H1 (cell line): ENCODE measurements around the gene LCN10. TPM values are rescaled to one million over a fixed set of nuclear protein-coding genes. Genes with fewer than 3 reads are reported as not detected.
A peak's percentile ranks its signal among the peaks of the same experiment; 100 is the strongest.

Source experiments
- CTCF ChIA-PET: fragments of 300-600 bp; sonication (Branson Sonifier 250); formaldehyde crosslinking; loops from one replicate; lab custom pipeline; 2021; ENCODE audit not compliant: partially characterized antibody; lab: Charles Lee
- POLR2A ChIA-PET: fragments of 300-600 bp; sonication (Branson Sonifier 250); formaldehyde crosslinking; loops from one replicate; lab custom pipeline; 2021; ENCODE audit warnings: inconsistent platforms; ENCODE audit not compliant: partially characterized antibody; lab: Charles Lee
- DNase-seq, 2 experiments: peaks; one replicate each; pipeline versions ENCODE4 v3.0.0 to v3.0.0-alpha.2; 2010 to 2022; ENCODE audit warnings: low spot score in 2 of 2, low read depth in 1 of 2, mixed read lengths in 1 of 2
- FAIRE-seq: peaks from 2 replicates; lab custom pipeline; 2011; peaks lifted over from hg19 to GRCh38; lab: Jason Lieb, UNC
- H2AFZ ChIP-seq: 2 replicates; pipeline ENCODE4 v1.8.1; 2012; ENCODE audit warnings: low read length, inconsistent platforms
- H2AK5ac ChIP-seq: 2 replicates; pipeline ENCODE4 v1.6.1; 2013; ENCODE audit warnings: low read depth, low read length
- H2BK120ac ChIP-seq: replicated peaks from 2 replicates; pipeline ENCODE3; 2013; ENCODE audit warnings: low read depth, low read length, inconsistent platforms
- H2BK12ac ChIP-seq: 2 replicates; pipeline ENCODE4 v1.6.1; 2013; ENCODE audit warnings: low read depth, low read length
- H2BK15ac ChIP-seq: 2 replicates; pipeline ENCODE4 v1.6.1; 2013; ENCODE audit warnings: low read length
- H2BK20ac ChIP-seq: 2 replicates; pipeline ENCODE4 v1.6.1; 2013; ENCODE audit warnings: low read length
- H2BK5ac ChIP-seq: 2 replicates; pipeline ENCODE4 v1.6.1; 2013; ENCODE audit warnings: low read depth, low read length
- H3K14ac ChIP-seq: 2 replicates; pipeline ENCODE4 v1.6.1; 2013; ENCODE audit warnings: inconsistent platforms; ENCODE audit not compliant: insufficient read length
- H3K18ac ChIP-seq: 2 replicates; pipeline ENCODE4 v1.6.1; 2013; ENCODE audit warnings: low read length; ENCODE audit errors: extremely low read depth
- H3K23ac ChIP-seq: 2 replicates; pipeline ENCODE4 v1.6.1; 2013; ENCODE audit warnings: inconsistent platforms; ENCODE audit not compliant: insufficient read length
- H3K23me2 ChIP-seq: 2 replicates; pipeline ENCODE4 v1.6.1; 2013; ENCODE audit warnings: low read depth, low read length
- H3K27ac ChIP-seq: 2 replicates; pipeline ENCODE4 v1.6.1; 2011; ENCODE audit warnings: low read depth, low read length, inconsistent platforms
- H3K27me3 ChIP-seq, 4 experiments: replicated peaks in 1 of 4; 1 replicate in 1 of 4; 2 replicates in 3 of 4; pipeline versions ENCODE4 v1.6.1 to v1.8.1; 2011 to 2013; ENCODE audit warnings: low read length in 3 of 4, mild to moderate bottlenecking in 3 of 4, inconsistent platforms in 2 of 4, mixed read lengths in 2 of 4, moderate library complexity in 1 of 4; ENCODE audit not compliant: control insufficient read depth in 3 of 4, insufficient read depth in 3 of 4; ENCODE audit errors: extremely low read depth in 1 of 4
- H3K36me3 ChIP-seq, 4 experiments: 2 replicates each; pipeline versions ENCODE4 v1.6.1 to v1.8.1; 2011 to 2013; ENCODE audit warnings: mild to moderate bottlenecking in 4 of 4, low read length in 3 of 4, moderate library complexity in 2 of 4, control low read depth in 1 of 4, inconsistent platforms in 1 of 4; ENCODE audit not compliant: insufficient read depth in 4 of 4, control insufficient read depth in 2 of 4
- H3K4ac ChIP-seq: replicated peaks from 2 replicates; pipeline ENCODE3; 2013; ENCODE audit warnings: low read length, low read depth, mixed read lengths, inconsistent platforms; ENCODE audit not compliant: insufficient read length
- H3K4me1 ChIP-seq, 4 experiments: replicated peaks in 1 of 4; 1 replicate in 1 of 4; 2 replicates in 3 of 4; pipeline versions ENCODE4 v1.6.1 to v1.8.1; 2011 to 2013; ENCODE audit warnings: low read length in 3 of 4, inconsistent platforms in 2 of 4, mixed read lengths in 1 of 4; ENCODE audit not compliant: insufficient read depth in 4 of 4, control insufficient read depth in 3 of 4
- H3K4me2 ChIP-seq, 2 experiments: 2 replicates each; pipeline versions ENCODE4 v1.6.1 to v1.8.1; 2011 to 2013; ENCODE audit warnings: low read depth in 2 of 2, low read length in 2 of 2, control low read depth in 1 of 2, inconsistent platforms in 1 of 2, mild to moderate bottlenecking in 1 of 2; ENCODE audit not compliant: insufficient read depth in 1 of 2
- H3K4me3 ChIP-seq, 4 experiments: fragments of 200-600, 300-600 bp in 1 of 4; sonication (generic), shearing (Covaris generic), sonication (Bioruptor Twin) in 1 of 4; 2 replicates each; pipeline versions ENCODE4 v1.5.1 to v1.8.1; 2011 to 2016; ENCODE audit warnings: low read length in 4 of 4, low read depth in 3 of 4, control low read depth in 2 of 4, inconsistent platforms in 2 of 4, mild to moderate bottlenecking in 2 of 4, mixed read lengths in 1 of 4, moderate library complexity in 1 of 4; ENCODE audit not compliant: insufficient read depth in 2 of 4; ENCODE audit errors: extremely low read depth in 1 of 4
- H3K56ac ChIP-seq: replicated peaks from 2 replicates; pipeline ENCODE3; 2013; ENCODE audit warnings: low read depth, mild to moderate bottlenecking, mixed read lengths, low read length, inconsistent platforms; ENCODE audit not compliant: insufficient read length
- H3K79me1 ChIP-seq: 2 replicates; pipeline ENCODE4 v1.6.1; 2013; ENCODE audit warnings: low read depth, low read length, control low read depth
- H3K79me2 ChIP-seq, 2 experiments: 2 replicates each; pipeline versions ENCODE4 v1.6.1 to v1.8.1; 2012 to 2013; ENCODE audit warnings: low read length in 2 of 2, mild to moderate bottlenecking in 2 of 2, inconsistent platforms in 1 of 2; ENCODE audit not compliant: insufficient read depth in 2 of 2, control insufficient read depth in 1 of 2
- H3K9ac ChIP-seq, 4 experiments: replicated peaks in 1 of 4; 1 replicate in 1 of 4; 2 replicates in 3 of 4; pipeline versions ENCODE4 v1.6.1 to v1.8.1; 2011 to 2013; ENCODE audit warnings: low read depth in 3 of 4, low read length in 3 of 4, control low read depth in 2 of 4, mild to moderate bottlenecking in 2 of 4, moderate library complexity in 2 of 4, inconsistent platforms in 1 of 4; ENCODE audit errors: extremely low read depth in 1 of 4
- H3K9me3 ChIP-seq, 2 experiments: 2 replicates each; pipeline versions ENCODE4 v1.6.1 to v1.8.1; 2012 to 2013; ENCODE audit warnings: mild to moderate bottlenecking in 2 of 2, moderate library complexity in 2 of 2, control low read depth in 1 of 2, inconsistent platforms in 1 of 2, low read depth in 1 of 2, low read length in 1 of 2, mixed read lengths in 1 of 2; ENCODE audit not compliant: insufficient read depth in 2 of 2
- H4K20me1 ChIP-seq, 2 experiments: replicated peaks in 1 of 2; 2 replicates each; pipeline versions ENCODE3 to v1.8.1; 2011 to 2013; ENCODE audit warnings: inconsistent platforms in 2 of 2, low read length in 2 of 2, mild to moderate bottlenecking in 1 of 2; ENCODE audit not compliant: insufficient read depth in 2 of 2, control insufficient read depth in 1 of 2
- H4K5ac ChIP-seq: 2 replicates; pipeline ENCODE4 v1.6.1; 2013; ENCODE audit warnings: low read length, low read depth, mixed read lengths, inconsistent platforms; ENCODE audit not compliant: insufficient read length
- H4K8ac ChIP-seq: 2 replicates; pipeline ENCODE4 v1.8.0; 2013; ENCODE audit warnings: mild to moderate bottlenecking, moderate library complexity, low read length, inconsistent platforms; ENCODE audit not compliant: insufficient read depth; ENCODE audit errors: extremely low read depth
- H4K91ac ChIP-seq: replicated peaks from 2 replicates; pipeline ENCODE3; 2013; ENCODE audit warnings: low read length, mixed read lengths, inconsistent platforms; ENCODE audit not compliant: insufficient read length
- CREB1 ChIP-seq: IDR thresholded peaks from 2 replicates; pipeline ENCODE4 v1.6.1; 2012; ENCODE audit warnings: inconsistent platforms
- FOSL1 ChIP-seq: IDR thresholded peaks from 2 replicates; pipeline ENCODE4 v1.6.1; 2011; ENCODE audit warnings: mild to moderate bottlenecking, low read depth, low read length, moderate library complexity; ENCODE audit not compliant: insufficient read depth
- RXRA ChIP-seq: IDR thresholded peaks from 2 replicates; pipeline ENCODE4 v1.6.1; 2011; ENCODE audit warnings: low read depth, mild to moderate bottlenecking, low read length, moderate library complexity; ENCODE audit not compliant: insufficient read depth
- SIX5 ChIP-seq: IDR thresholded peaks from 2 replicates; pipeline ENCODE4 v1.6.1; 2011; ENCODE audit warnings: mild to moderate bottlenecking, low read depth, low read length
- SP4 ChIP-seq: IDR thresholded peaks from 2 replicates; pipeline ENCODE4 v1.6.1; 2012; ENCODE audit warnings: low read length, inconsistent platforms
- SUZ12 ChIP-seq: fragments of 200-600 bp; sonication (generic); IDR thresholded peaks from 2 replicates; pipeline ENCODE4 v1.6.1; 2012; ENCODE audit warnings: mild to moderate bottlenecking, inconsistent platforms, low read length, moderate library complexity, mixed read lengths
- WGBS, 2 experiments: shearing (Covaris generic) in 1 of 2; methylation state at CpG; one replicate each; pipeline versions ENCODE4 v1.1.6 to v1.1.7; 2013 to 2015; ENCODE audit warnings: low lambda C conversion rate in 2 of 2, mixed read lengths in 2 of 2, inconsistent platforms in 1 of 2, low coverage in 1 of 2, missing lambda C conversion rate in 1 of 2; ENCODE audit not compliant: insufficient replicate concordance in 2 of 2, insufficient coverage in 1 of 2, insufficient read length in 1 of 2; ENCODE audit errors: extremely low coverage in 1 of 2, missing lambda C conversion rate in 1 of 2; 5-methylcytosine and 5-hydroxymethylcytosine counted together
- polyA plus RNA-seq, 7 experiments: library from polyadenylated mRNA; depleted of rRNA in 3 of 7; stranded (reverse) in 5 of 7; unstranded in 2 of 7; fragments of >200 nt in 5 of 7; fragments of 200-250 nt in 2 of 7; gene quantifications; 1 replicate in 5 of 7; 2 replicates in 1 of 7; 4 replicates in 1 of 7; pipeline versions ENCODE4 v1.2.1 to v1.2.3, GENCODE V29; 2011 to 2013; ENCODE audit warnings: missing spikeins in 2 of 7, mixed read lengths in 2 of 7
- total RNA-seq: library from RNA; stranded (reverse); fragmentation: NEBNext Ultra II Directional; extraction: Animal tissue kit (Norgen Biotek cat#: 25700); gene quantifications from 2 replicates; pipeline ENCODE4 v1.2.1, GENCODE V29; 2021
- TF ChIP-seq, protein P1 (sequence below), 3 experiments: IDR thresholded peaks; 1 replicate in 2 of 3; 2 replicates in 1 of 3; pipeline versions ENCODE4 v1.5.1 to v1.6.1; 2011; ENCODE audit warnings: low read length in 3 of 3, mild to moderate bottlenecking in 3 of 3, inconsistent platforms in 2 of 3, low read depth in 1 of 3, moderate library complexity in 1 of 3; ENCODE audit not compliant: insufficient read depth in 1 of 3; ENCODE audit errors: control extremely low read depth in 1 of 3
- TF ChIP-seq, protein P2 (sequence below): IDR thresholded peaks from 2 replicates; pipeline ENCODE4 v1.6.1; 2012; ENCODE audit warnings: inconsistent platforms
- TF ChIP-seq, protein P3 (sequence below): IDR thresholded peaks from 2 replicates; pipeline ENCODE4 v1.6.1; 2011; ENCODE audit warnings: low read length, improper control_type of control experiment

The LCN10 gene
- total and polyA plus RNA-seq, 2 of the 8 experiments (the other 6 are each of a cell fraction or from before 2014, with no cell fraction given) = 2.6 to 2.8 TPM

DNA sequence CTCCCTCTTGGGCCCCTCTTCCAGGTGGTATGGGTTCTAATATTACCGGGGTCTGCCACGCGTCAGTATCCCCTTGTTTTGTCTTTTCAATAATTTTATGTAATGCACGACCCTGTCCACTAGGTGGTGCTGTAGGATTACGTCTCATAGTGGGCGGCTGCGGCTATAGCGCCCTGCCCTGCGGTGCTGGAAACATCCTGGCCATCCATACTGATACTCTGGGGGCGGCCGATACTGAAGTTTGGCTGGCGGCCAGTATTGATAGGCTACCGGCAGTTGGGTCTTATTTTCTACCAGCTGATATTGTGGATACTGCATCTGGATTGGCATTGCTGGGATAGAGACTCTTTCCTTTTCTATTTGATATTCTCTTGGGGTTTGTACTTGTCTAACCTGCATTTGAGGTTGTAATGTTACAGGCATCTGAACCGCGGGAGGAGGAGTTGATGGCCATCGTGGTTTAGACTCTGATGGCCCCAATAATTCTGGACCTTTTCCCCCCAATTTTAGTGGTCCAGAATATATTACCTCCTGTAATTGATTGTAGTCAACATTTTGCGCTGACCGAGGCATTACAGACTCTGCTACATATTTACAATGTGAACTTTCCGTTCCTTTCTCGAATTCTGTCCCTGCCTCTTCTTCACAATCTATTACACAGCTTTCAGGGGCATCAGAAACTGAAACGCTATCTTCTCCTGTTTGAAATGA is 45.1 kb upstream of the LCN10 start:
- no peak overlapping the region for H2BK5ac ChIP-seq
- no peak overlapping the region for H4K5ac ChIP-seq
- H3K56ac ChIP-seq = no peak overlapping the region
- no peak overlapping the region for H2AFZ ChIP-seq
- no peak overlapping the region for H3K23ac ChIP-seq
- ChIA-PET CTCF (interaction anchor here (0.6 to 4.3 kb wide), 20 partner anchors 8 to 814 kb away, joined by 3 to 37 read pairs (median 4); partner anchors contain the start of genes AJM1 and LCN8), POLR2A (no interaction called here)
- 40% methylated on average over 21 of the region's 21 CpGs; no CpG with 5 or more reads in 1 of the 2 experiments for WGBS, 2 experiments
- no peaks in the 10 kb centered on the region for H3K36me3 ChIP-seq
- no peak overlapping the region for H2AK5ac ChIP-seq
- H3K9me3 ChIP-seq = no peaks in the 10 kb centered on the region
- H2BK15ac ChIP-seq = no peak overlapping the region
- H3K9ac ChIP-seq = no peak overlapping the region
- peaks cover 0 to 4% of the 10 kb centered on the region in 2 experiments for H4K20me1 ChIP-seq
- no peaks in the 10 kb centered on the region; the same call in 1 of the 2 replicates for H3K23me2 ChIP-seq
- no peak overlapping the region for H4K8ac ChIP-seq
- H4K91ac ChIP-seq = no peak overlapping the region
- no peak for FAIRE-seq
- no peak overlapping the region for H2BK120ac ChIP-seq
- no peak overlapping the region for H3K4me2 ChIP-seq
- no peaks in the 10 kb centered on the region for H3K79me2 ChIP-seq
- H3K79me1 ChIP-seq = no peaks in the 10 kb centered on the region
- H3K18ac ChIP-seq = no peak overlapping the region; the same call in 1 of the 2 replicates
- no peak overlapping the region for H2BK12ac ChIP-seq
- H3K4me1 ChIP-seq = peaks cover 0 to 7% (median 2%) of the 10 kb centered on the region in 4 experiments; a peak in 3 of 7 replicates
- no peak overlapping the region for H3K27ac ChIP-seq
- peak in 1 of 2 experiments; percentile 84 for DNase-seq
- H3K4me3 ChIP-seq = no peak overlapping the region
- no peak overlapping the region for H3K14ac ChIP-seq
- H3K4ac ChIP-seq = no peak overlapping the region
- no peaks in the 10 kb centered on the region for H3K27me3 ChIP-seq
- no peak overlapping the region for H2BK20ac ChIP-seq
- TF ChIP-seq RXRA (no peak), SUZ12 (no peak), SIX5 (no peak), FOSL1 (no peak), CREB1 (peak; percentile 55), SP4 (no peak)
- TF ChIP-seq, protein P1, sequence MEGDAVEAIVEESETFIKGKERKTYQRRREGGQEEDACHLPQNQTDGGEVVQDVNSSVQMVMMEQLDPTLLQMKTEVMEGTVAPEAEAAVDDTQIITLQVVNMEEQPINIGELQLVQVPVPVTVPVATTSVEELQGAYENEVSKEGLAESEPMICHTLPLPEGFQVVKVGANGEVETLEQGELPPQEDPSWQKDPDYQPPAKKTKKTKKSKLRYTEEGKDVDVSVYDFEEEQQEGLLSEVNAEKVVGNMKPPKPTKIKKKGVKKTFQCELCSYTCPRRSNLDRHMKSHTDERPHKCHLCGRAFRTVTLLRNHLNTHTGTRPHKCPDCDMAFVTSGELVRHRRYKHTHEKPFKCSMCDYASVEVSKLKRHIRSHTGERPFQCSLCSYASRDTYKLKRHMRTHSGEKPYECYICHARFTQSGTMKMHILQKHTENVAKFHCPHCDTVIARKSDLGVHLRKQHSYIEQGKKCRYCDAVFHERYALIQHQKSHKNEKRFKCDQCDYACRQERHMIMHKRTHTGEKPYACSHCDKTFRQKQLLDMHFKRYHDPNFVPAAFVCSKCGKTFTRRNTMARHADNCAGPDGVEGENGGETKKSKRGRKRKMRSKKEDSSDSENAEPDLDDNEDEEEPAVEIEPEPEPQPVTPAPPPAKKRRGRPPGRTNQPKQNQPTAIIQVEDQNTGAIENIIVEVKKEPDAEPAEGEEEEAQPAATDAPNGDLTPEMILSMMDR (IDR thresholded peaks at IDR 0.05; ENCODE audit: control extremely low read depth in 1 of 3, insufficient read depth in 1 of 3, low read depth in 1 of 3, low read length in 3 of 3) = peak; percentile 67 to 95 (median 79)
- TF ChIP-seq, protein P2, sequence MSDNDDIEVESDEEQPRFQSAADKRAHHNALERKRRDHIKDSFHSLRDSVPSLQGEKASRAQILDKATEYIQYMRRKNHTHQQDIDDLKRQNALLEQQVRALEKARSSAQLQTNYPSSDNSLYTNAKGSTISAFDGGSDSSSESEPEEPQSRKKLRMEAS = 0 out of 2 replicates have a peak, but pooled peaks have one; percentile 22
- TF ChIP-seq, protein P3, sequence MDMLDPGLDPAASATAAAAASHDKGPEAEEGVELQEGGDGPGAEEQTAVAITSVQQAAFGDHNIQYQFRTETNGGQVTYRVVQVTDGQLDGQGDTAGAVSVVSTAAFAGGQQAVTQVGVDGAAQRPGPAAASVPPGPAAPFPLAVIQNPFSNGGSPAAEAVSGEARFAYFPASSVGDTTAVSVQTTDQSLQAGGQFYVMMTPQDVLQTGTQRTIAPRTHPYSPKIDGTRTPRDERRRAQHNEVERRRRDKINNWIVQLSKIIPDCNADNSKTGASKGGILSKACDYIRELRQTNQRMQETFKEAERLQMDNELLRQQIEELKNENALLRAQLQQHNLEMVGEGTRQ = no peak
